Fibroblast of skin of left quadriceps (primary cell): ENCODE measurements around the gene ATAD2B.

Source experiments
- DNase-seq, 2 experiments: peaks; one replicate each; pipeline ENCODE4 v3.0.0-alpha.2; 2013; ENCODE audit warnings: low read depth in 2 of 2

The ATAD2B gene

GRCh38 chr2:23912054-23912453 is 14.9 kb downstream of the ATAD2B start:
- DNase-seq = no peak

GRCh38 chr2:23905155-23905554 is 21.8 kb downstream of the ATAD2B start:
- no peak for DNase-seq

DNA sequence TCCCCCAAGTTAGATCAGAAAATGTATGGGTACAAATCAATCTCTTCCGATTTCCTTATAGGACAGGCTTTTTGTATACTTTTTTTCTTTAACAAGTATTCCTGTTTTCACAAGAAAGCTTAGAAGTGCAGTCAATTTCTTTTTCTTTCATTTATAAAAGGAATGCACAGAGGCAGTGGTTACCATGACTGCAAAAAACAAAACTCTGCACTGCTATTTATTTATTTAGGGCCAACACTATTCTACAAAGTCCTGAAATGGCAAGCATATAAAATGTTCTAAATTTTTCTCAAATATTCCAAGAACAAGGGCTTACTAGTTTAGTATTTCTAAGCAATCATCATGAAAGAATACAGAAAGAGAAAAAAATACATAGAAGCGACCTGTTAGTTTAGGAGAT is 22.2 kb downstream of the ATAD2B start:
- DNase-seq = no peak

DNA sequence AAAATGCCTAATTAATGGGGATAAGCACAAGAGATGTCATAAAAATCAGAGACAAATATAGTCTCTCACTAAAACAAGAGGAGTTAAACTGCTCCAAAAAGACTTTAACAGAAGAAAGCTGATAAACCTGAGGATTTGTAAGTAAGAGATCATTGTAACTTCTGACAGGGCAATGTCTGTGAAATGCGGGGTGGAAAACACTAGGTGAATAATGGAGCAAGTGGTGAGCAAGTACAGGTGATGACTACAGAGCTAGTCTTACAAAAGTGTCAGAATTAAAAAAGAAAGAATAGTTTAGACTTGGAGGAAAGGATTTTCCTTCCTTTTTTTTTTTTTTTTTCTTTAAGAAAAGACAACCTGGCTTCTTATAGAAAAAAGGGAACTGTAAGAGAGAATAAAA is 22.7 kb downstream of the ATAD2B start:
- no peak for DNase-seq

- no peak for DNase-seq
Measured at GRCh38 chr2:23903034-23903433, 23.9 kb downstream of the ATAD2B start.

GRCh38 chr2:23901966-23902846 is 24.7 kb downstream of the ATAD2B start:
- no peak for DNase-seq

GRCh38 chr2:23900541-23901322 is 26.2 kb downstream of the ATAD2B start:
- peak; percentile 79 to 82 for DNase-seq

GRCh38 chr2:23900133-23900532 is 26.8 kb downstream of the ATAD2B start:
- no peak for DNase-seq

DNA sequence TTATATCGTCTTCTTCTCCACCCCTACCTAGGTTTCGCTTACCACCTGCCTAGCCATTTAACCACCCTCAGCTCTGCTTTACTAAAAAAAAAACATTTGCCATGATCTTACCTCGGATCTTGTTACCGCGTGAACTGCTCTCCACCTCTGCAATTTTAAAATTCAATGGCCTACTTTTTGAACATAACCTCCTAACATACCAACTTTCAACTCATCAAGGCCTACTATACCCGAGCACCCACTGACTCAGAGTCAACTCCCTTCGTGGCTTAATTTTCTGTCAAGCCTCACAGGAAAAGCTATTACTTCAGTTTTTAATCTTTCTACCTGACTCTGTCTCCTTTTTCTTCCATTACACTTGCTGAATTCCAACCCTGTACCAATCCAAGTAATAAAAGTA is 55.7 kb downstream of the ATAD2B start:
- DNase-seq = no peak

GRCh38 chr2:23867449-23867848 is 59.5 kb downstream of the ATAD2B start:
- DNase-seq = no peak

- no peak for DNase-seq
Measured at GRCh38 chr2:23862716-23863426, 64.1 kb downstream of the ATAD2B start.

- no peak for DNase-seq
Measured at GRCh38 chr2:23861952-23862351, 65.0 kb downstream of the ATAD2B start.

DNA sequence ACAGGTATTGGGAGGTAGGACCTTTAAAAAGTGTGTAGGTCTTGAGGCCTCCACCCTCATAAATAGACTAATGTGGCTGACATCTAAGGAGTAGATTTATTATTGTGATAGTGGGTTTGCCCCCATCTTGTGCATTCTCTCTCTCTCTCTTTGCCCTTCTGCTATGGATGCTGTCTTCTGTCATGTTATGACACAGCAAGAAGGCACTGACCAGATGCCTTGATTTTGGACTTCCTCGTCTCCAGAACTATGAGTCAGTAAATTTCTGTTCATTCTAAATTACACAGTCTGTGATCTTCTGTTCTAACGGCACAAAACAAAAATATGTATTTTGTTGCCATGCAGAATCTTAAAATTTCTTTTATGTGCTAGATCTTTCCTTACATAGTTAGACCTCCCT is 66.9 kb downstream of the ATAD2B start:
- DNase-seq = no peak

- DNase-seq = no peak
Measured at GRCh38 chr2:23859234-23859633, 67.7 kb downstream of the ATAD2B start.

DNA sequence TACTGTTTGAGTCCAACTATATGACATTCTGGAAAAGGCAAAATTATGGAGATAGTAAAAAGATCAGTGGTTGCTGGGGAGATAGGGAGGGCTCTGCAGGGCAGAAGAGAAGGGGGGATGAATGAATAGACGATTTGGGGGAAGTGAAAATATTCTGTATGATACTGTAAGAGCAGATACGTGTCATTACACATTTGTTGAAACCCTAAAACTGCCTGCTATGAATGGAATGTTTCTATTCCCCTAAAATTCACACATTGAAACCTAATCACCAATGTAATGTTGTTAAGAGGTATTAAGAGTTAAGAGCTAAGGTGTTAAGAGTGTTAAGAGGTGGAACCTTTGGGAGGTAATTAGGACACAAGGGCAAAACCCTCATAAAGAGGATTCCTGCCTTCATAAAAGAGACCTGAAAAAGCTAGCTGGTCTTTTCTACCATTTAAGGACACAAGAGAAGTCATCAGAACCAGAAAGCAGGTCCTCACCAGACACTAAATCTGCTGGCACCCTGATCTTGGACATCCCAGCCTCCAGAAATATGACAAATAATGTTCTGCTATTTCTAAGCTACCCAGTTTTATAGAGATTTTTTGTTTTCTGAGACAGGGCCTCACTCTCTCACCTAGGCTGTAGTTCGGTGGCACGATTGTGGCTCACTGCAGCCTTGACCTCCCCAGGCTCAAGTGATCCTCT is 76.2 kb downstream of the ATAD2B start:
- no peak for DNase-seq

GRCh38 chr2:23844905-23845304 is 82.0 kb downstream of the ATAD2B start:
- no peak for DNase-seq

GRCh38 chr2:23843051-23843976 is 83.6 kb downstream of the ATAD2B start:
- peak in 1 of 2 experiments; percentile 9 for DNase-seq

GRCh38 chr2:23839919-23840578 is 86.9 kb downstream of the ATAD2B start:
- DNase-seq = no peak

DNA sequence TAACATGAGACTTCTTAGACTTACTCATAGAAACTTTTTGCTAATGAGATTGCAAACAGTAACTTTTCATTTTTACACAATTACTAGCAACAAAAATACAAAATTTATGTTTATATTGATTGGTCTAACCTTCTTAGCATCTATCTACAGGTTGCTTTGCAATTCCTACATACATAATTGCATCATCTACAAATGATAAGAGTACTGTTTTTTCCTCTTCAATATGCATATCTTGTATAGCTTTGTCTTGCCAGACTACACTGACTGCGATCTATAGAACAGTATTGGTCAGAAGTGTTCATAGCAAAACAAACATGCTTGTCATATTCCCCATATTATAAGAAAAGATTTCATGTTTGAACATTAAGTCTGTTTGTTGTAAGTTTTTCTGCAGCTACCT is 87.9 kb downstream of the ATAD2B start:
- DNase-seq = no peak

DNA sequence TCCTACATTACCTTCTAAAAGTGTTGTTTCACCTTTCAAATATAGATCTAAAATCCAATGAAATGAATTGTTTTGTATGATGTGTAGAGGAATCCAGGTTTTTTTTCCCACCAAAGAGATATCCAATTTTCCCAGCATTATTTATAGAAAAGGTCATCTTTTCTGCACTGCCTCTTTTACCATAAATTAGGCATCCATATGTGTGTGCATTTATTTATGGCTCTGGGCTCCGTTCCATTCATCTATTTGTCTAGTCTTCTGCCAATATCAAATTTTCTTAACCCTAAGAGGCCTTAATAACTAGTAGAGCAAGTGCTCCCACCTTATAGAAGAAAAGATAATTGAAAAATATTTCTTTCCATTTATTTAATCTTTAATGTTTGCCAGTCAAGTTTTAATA is 88.3 kb downstream of the ATAD2B start:
- DNase-seq = no peak
